ENCODE results near the gene CDH16. TPM values are rescaled to one million over a fixed set of nuclear protein-coding genes. Genes with fewer than 3 reads are reported as not detected.

The CDH16 gene
- total and polyA plus RNA-seq, 2 of the 13 experiments (the other 11 are each of a cell fraction or from before 2014, with no cell fraction given) = 2.7 to 3.9 TPM

DNA sequence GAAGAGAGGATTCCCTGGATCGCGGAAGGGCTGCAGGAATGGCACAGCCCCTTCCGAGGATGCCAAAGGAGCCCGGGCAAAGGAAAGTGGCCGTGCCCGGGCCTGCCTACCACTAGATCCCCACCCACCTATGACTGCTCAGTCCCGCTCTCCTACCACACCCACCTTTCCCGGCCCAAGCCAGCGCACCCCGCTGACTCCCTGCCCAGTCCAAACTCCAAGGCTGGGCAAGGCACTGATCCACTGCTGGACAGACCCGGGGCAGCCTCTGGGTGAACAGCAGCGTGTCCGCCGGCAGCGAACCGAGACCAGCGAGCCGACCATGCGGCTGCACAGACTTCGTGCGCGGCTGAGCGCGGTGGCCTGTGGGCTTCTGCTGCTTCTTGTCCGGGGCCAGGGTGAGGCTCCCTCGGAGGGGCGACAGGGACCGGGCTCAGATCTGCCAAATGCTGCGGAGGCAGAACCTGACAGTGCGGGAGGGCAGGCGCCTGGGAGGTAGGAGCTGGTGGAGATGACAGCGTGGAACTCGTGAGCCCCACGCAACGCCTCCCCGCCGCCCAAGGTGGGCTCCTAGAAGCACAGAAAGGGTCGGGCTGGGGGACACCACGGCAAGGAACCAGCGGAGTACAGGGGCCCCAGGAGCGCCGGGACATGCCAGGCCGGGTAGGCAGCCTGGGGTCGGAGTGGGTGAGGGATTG, 16.8 kb upstream of the CDH16 start, which contains the start of gene CES2 (continued):
- TF ChIP-seq PAWR (CRISPR knock-in tag; IDR thresholded peaks at IDR 0.05; ENCODE audit: borderline replicate concordance) (no peak), ZNF160 (CRISPR knock-in tag; IDR thresholded peaks at IDR 0.05) (peak; percentile 95), ZNF850 (CRISPR knock-in tag; conservative IDR thresholded peaks at IDR 0.05) (no peak), ZNF30 (CRISPR knock-in tag; IDR thresholded peaks at IDR 0.05) (no peak), ZNF260 (CRISPR knock-in tag; IDR thresholded peaks at IDR 0.05; ENCODE audit: borderline replicate concordance, low read depth) (peak; percentile 88; the same call in 1 of the 2 replicates), ZNF10 (CRISPR knock-in tag; IDR thresholded peaks at IDR 0.05; ENCODE audit: borderline replicate concordance, low read depth) (no peak), ZSCAN25 (CRISPR knock-in tag; IDR thresholded peaks at IDR 0.05) (peak; percentile 83), SETDB1 (CRISPR knock-in tag; IDR thresholded peaks at IDR 0.05; ENCODE audit: borderline replicate concordance) (no peak), KMT2B (CRISPR knock-in tag; IDR thresholded peaks at IDR 0.05) (peak; percentile 38; the same call in 1 of the 2 replicates), IRX3 (CRISPR knock-in tag; IDR thresholded peaks at IDR 0.05; ENCODE audit: borderline replicate concordance, low read depth) (peak; percentile 85; the same call in 1 of the 2 replicates), ZNF720 (CRISPR knock-in tag; IDR thresholded peaks at IDR 0.05) (no peak), ZNF33A (CRISPR knock-in tag; IDR thresholded peaks at IDR 0.05; ENCODE audit: borderline replicate concordance) (no peak), ZNF136 (CRISPR knock-in tag; IDR thresholded peaks at IDR 0.05; ENCODE audit: low read depth) (peak; percentile 79; the same call in 1 of the 2 replicates), ZNF883 (CRISPR knock-in tag; IDR thresholded peaks at IDR 0.05; ENCODE audit: not compliant biosample characterization) (peak; percentile 67), SNAPC2 (CRISPR knock-in tag; IDR thresholded peaks at IDR 0.05) (peak; percentile 60; the same call in 1 of the 2 replicates)
- TF ChIP-seq, protein P1, sequence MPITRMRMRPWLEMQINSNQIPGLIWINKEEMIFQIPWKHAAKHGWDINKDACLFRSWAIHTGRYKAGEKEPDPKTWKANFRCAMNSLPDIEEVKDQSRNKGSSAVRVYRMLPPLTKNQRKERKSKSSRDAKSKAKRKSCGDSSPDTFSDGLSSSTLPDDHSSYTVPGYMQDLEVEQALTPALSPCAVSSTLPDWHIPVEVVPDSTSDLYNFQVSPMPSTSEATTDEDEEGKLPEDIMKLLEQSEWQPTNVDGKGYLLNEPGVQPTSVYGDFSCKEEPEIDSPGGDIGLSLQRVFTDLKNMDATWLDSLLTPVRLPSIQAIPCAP (CRISPR knock-in tag; IDR thresholded peaks at IDR 0.05; ENCODE audit: low read depth) = no peak
- TF ChIP-seq, protein P2, sequence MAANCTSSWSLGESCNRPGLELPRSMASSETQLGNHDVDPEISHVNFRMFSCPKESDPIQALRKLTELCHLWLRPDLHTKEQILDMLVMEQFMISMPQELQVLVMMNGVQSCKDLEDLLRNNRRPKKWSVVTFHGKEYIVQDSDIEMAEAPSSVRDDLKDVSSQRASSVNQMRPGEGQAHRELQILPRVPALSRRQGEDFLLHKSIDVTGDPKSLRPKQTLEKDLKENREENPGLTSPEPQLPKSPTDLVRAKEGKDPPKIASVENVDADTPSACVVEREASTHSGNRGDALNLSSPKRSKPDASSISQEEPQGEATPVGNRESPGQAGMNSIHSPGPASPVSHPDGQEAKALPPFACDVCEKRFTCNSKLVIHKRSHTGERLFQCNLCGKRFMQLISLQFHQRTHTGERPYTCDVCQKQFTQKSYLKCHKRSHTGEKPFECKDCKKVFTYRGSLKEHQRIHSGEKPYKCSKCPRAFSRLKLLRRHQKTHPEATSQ (CRISPR knock-in tag; IDR thresholded peaks at IDR 0.05; ENCODE audit: borderline replicate concordance) = peak; percentile 68; the same call in 1 of the 2 replicates
- TF ChIP-seq, protein P3, sequence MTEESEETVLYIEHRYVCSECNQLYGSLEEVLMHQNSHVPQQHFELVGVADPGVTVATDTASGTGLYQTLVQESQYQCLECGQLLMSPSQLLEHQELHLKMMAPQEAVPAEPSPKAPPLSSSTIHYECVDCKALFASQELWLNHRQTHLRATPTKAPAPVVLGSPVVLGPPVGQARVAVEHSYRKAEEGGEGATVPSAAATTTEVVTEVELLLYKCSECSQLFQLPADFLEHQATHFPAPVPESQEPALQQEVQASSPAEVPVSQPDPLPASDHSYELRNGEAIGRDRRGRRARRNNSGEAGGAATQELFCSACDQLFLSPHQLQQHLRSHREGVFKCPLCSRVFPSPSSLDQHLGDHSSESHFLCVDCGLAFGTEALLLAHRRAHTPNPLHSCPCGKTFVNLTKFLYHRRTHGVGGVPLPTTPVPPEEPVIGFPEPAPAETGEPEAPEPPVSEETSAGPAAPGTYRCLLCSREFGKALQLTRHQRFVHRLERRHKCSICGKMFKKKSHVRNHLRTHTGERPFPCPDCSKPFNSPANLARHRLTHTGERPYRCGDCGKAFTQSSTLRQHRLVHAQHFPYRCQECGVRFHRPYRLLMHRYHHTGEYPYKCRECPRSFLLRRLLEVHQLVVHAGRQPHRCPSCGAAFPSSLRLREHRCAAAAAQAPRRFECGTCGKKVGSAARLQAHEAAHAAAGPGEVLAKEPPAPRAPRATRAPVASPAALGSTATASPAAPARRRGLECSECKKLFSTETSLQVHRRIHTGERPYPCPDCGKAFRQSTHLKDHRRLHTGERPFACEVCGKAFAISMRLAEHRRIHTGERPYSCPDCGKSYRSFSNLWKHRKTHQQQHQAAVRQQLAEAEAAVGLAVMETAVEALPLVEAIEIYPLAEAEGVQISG (CRISPR knock-in tag; IDR thresholded peaks at IDR 0.05) = peak; percentile 66; the same call in 1 of the 2 replicates
- TF ChIP-seq, protein P4, sequence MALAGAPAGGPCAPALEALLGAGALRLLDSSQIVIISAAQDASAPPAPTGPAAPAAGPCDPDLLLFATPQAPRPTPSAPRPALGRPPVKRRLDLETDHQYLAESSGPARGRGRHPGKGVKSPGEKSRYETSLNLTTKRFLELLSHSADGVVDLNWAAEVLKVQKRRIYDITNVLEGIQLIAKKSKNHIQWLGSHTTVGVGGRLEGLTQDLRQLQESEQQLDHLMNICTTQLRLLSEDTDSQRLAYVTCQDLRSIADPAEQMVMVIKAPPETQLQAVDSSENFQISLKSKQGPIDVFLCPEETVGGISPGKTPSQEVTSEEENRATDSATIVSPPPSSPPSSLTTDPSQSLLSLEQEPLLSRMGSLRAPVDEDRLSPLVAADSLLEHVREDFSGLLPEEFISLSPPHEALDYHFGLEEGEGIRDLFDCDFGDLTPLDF (CRISPR knock-in tag; IDR thresholded peaks at IDR 0.05) = peak; percentile 69; the same call in 1 of the 2 replicates
- TF ChIP-seq, protein P5, sequence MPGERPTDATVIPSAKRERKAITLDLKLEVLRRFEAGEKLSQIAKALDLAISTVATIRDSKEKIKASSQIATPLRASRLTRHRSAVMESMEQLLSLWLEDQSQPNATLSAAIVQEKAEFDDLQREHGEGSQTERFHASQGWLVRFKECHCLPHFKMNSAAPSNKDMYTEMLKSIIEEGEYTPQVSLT (CRISPR knock-in tag; IDR thresholded peaks at IDR 0.05; ENCODE audit: borderline replicate concordance, low read depth) = no peak

Measured in HepG2 (cell line).